CD1c-positive myeloid dendritic cell (primary cell): ENCODE data around the gene INSC.

Experiments used
- DNase-seq: peaks from one replicate; pipeline ENCODE4 v3.0.0-alpha.2; 2016; ENCODE audit errors: extremely low spot score

Gene INSC

DNA sequence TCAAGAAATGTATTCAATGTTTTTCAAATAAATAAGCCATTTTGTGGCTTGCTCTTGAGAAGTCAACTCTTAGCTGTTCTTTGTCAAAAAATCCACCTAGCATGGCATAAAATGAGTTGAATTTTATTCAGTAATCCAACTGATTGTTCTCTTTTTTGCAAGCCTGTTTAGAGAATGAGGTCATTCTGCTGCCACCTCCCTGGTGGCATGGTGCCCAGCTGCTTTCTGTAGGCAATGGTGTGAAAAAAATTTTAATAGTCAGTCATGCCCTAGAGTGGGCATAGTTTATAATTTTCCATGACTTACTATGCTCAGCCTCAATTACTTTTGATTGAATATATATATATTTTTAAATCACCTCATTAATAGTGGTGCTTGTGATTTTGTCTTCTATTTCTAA is 177.2 kb downstream of the INSC start:
- DNase-seq, result no peak

DNA sequence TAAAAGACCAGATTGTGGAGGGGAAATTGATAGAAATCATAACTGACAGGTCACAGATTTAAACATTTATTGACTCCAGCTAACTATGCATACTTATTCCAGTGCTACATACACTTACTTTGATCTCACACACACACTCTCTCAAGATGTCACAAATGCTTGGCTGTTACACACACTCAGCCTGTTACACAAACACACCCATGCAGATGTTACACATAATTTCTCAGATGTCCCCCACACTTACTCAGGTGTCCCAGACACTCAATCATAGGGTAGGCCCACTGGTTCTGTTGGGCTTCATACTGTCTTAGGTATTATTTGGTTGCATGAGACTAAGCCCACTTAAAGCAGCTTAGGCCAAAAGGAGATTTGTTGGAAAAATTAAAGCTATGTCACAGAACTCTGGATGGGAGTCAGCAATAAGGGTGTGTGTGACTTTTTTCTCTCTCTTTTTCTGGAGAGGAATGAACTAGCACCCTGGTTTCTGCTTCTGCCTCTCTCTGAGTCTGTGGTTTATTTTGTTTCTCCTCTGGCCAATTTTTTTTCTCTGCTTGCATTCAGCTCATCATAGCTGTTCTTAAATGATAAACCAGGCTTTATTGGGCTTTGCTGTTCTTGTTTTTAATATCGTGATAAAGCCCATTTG is 179.4 kb downstream of the INSC start:
- DNase-seq, result no peak

DNA sequence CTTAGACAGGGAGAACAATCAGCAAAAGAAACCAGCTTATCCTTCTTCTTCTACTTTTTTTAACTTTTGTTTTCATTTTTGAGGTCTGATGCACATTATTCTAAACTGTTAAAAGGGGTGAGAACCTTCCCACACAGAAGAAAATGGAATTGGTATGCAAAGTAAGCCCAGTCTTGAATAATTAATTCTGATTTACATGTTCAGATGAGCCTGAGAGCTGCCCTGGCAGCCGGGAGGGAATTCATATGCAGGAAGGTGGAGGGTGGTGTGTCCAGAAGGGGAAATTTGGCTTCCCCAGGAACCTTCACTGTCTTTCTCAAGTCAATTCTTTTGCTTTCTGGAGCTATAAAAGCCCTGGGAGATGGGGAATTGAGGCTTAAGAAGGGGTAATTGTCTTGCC is 181.0 kb downstream of the INSC start:
- DNase-seq, result no peak
